HT-29 (cell line): ENCODE measurements around the gene STEAP4. TPM values are rescaled to one million over a fixed set of nuclear protein-coding genes. Genes with fewer than 3 reads are reported as not detected.
"Not testable (repeated sequence)": the region's sequence is repeated elsewhere in the genome, so short reads cannot be mapped to it uniquely, and the experiment has no call there.

Source experiments
- DNase-seq: peaks from one replicate; pipeline ENCODE4 v3.0.0-alpha.2; 2015; ENCODE audit warnings: low spot score
- total RNA-seq: library from RNA; depleted of rRNA; stranded (reverse); fragments of >200 nt; shearing (Covaris generic); gene quantifications from 2 replicates; pipeline ENCODE4 v1.2.3, GENCODE V29; 2014

The STEAP4 gene
- total RNA-seq, 1 experiment from 2014 or later, result 4.2 TPM

GRCh38 chr7:88269586-88269985 lies 37.1 kb downstream of the STEAP4 start:
- DNase-seq, result no peak

- DNase-seq, result no peak
These were observed 37.8 kb downstream of the STEAP4 start for GRCh38 chr7:88268858-88269257.

GRCh38 chr7:88268051-88268450 lies 38.6 kb downstream of the STEAP4 start:
- no peak for DNase-seq

- DNase-seq, result no peak
These were observed 39.3 kb downstream of the STEAP4 start for GRCh38 chr7:88267421-88267820.

GRCh38 chr7:88264987-88265386 lies 41.7 kb downstream of the STEAP4 start:
- DNase-seq, result not testable (repeated sequence)

GRCh38 chr7:88262562-88262961 lies 44.1 kb downstream of the STEAP4 start:
- DNase-seq, result no peak

- no peak for DNase-seq
These were observed 46.0 kb downstream of the STEAP4 start for GRCh38 chr7:88260719-88261118.

GRCh38 chr7:88259656-88260380 lies 46.9 kb downstream of the STEAP4 start:
- no peak for DNase-seq

GRCh38 chr7:88258296-88258695 lies 48.4 kb downstream of the STEAP4 start:
- not testable (repeated sequence) for DNase-seq

- no peak for DNase-seq
These were observed 49.8 kb downstream of the STEAP4 start for GRCh38 chr7:88256906-88257305.

GRCh38 chr7:88254721-88255424 lies 51.8 kb downstream of the STEAP4 start:
- DNase-seq, result peak; percentile 77

GRCh38 chr7:88253640-88254039 lies 53.1 kb downstream of the STEAP4 start:
- DNase-seq, result no peak

- no peak for DNase-seq
These were observed 62.4 kb downstream of the STEAP4 start for GRCh38 chr7:88244258-88244657.

GRCh38 chr7:88243345-88243909 lies 63.3 kb downstream of the STEAP4 start:
- peak; percentile 94 for DNase-seq

GRCh38 chr7:88239852-88240251 lies 66.8 kb downstream of the STEAP4 start:
- no peak for DNase-seq

GRCh38 chr7:88233828-88234227 lies 72.9 kb downstream of the STEAP4 start:
- DNase-seq, result peak; percentile 60

GRCh38 chr7:88230646-88231045 lies 76.0 kb downstream of the STEAP4 start:
- DNase-seq, result no peak

GRCh38 chr7:88229302-88229995 lies 77.2 kb downstream of the STEAP4 start:
- peak; percentile 31 for DNase-seq

GRCh38 chr7:88226886-88227516 lies 79.7 kb downstream of the STEAP4 start:
- peak; percentile 99 for DNase-seq

- DNase-seq, result no peak
These were observed 80.5 kb downstream of the STEAP4 start for GRCh38 chr7:88226201-88226600.

- peak; percentile 66 for DNase-seq
These were observed 82.0 kb downstream of the STEAP4 start for GRCh38 chr7:88224601-88225275.
